CD14-positive monocyte (primary cell): Measurements from ENCODE around the gene LRRN2. TPM values are rescaled to one million over a fixed set of nuclear protein-coding genes. Genes with fewer than 3 reads are reported as not detected.

Experiments used
- DNase-seq, 3 donors: peaks; one replicate each; pipeline ENCODE4 v3.0.0-alpha.2; 2011 to 2022
- H2AFZ ChIP-seq: 2 replicates; pipeline ENCODE4 v1.6.0; 2012; ENCODE audit warnings: mild to moderate bottlenecking, low read depth, low read length, inconsistent platforms; ENCODE audit not compliant: insufficient read depth, poor library complexity, severe bottlenecking
- H3K27ac ChIP-seq, 2 donors: 1 replicate in 1 of 2; 2 replicates in 1 of 2; pipeline ENCODE4 v1.5.1; 2012 to 2013; ENCODE audit warnings: low read length in 2 of 2, control low read depth in 1 of 2, inconsistent platforms in 1 of 2, low read depth in 1 of 2, mild to moderate bottlenecking in 1 of 2
- H3K27me3 ChIP-seq, 2 donors: one replicate each; pipeline versions ENCODE4 v1.6.0 to v1.6.1; 2011 to 2013; ENCODE audit warnings: low read length in 2 of 2; ENCODE audit not compliant: control insufficient read depth in 2 of 2, insufficient read depth in 2 of 2
- H3K36me3 ChIP-seq, 2 donors: replicated peaks in 1 of 2; 1 replicate in 1 of 2; 2 replicates in 1 of 2; pipeline versions ENCODE4 v1.5.1 to v1.6.1; 2012 to 2013; ENCODE audit warnings: low read length in 2 of 2, control low read depth in 1 of 2, inconsistent platforms in 1 of 2, mild to moderate bottlenecking in 1 of 2; ENCODE audit not compliant: insufficient read depth in 2 of 2, control insufficient read depth in 1 of 2
- H3K4me1 ChIP-seq, 2 donors: 1 replicate in 1 of 2; 2 replicates in 1 of 2; pipeline versions ENCODE4 v1.5.1 to v1.6.1; 2012 to 2013; ENCODE audit warnings: low read length in 2 of 2, control low read depth in 1 of 2, inconsistent platforms in 1 of 2, mild to moderate bottlenecking in 1 of 2, moderate library complexity in 1 of 2; ENCODE audit not compliant: insufficient read depth in 2 of 2, control insufficient read depth in 1 of 2
- H3K4me2 ChIP-seq: replicated peaks from 2 replicates; pipeline ENCODE3; 2012; ENCODE audit warnings: low read length, moderate library complexity, mild to moderate bottlenecking; ENCODE audit not compliant: poor library complexity, severe bottlenecking; ENCODE audit errors: extremely low read depth
- H3K4me3 ChIP-seq, 3 experiments: fragments of 200-600 bp in 1 of 3; sonication (generic) in 1 of 3; replicated peaks in 1 of 3; 1 replicate in 2 of 3; 2 replicates in 1 of 3; pipeline ENCODE4 v1.5.1; 2011 to 2013; ENCODE audit warnings: low read length in 3 of 3, mild to moderate bottlenecking in 3 of 3, control low read depth in 2 of 3, low read depth in 2 of 3, inconsistent platforms in 1 of 3, moderate library complexity in 1 of 3
- H3K79me2 ChIP-seq: 2 replicates; pipeline ENCODE4 v1.6.0; 2012; ENCODE audit warnings: mild to moderate bottlenecking, control low read depth, inconsistent platforms, low read length, moderate library complexity; ENCODE audit not compliant: insufficient read depth
- H3K9ac ChIP-seq: 2 replicates; pipeline ENCODE4 v1.6.0; 2017; ENCODE audit warnings: low read length, mild to moderate bottlenecking; ENCODE audit not compliant: insufficient read depth, poor library complexity, severe bottlenecking
- H3K9me3 ChIP-seq, 2 donors: replicated peaks in 1 of 2; 1 replicate in 1 of 2; 2 replicates in 1 of 2; pipeline versions ENCODE4 v1.5.1 to v1.6.1; 2012 to 2013; ENCODE audit warnings: low read length in 2 of 2, control low read depth in 1 of 2; ENCODE audit not compliant: control insufficient read depth in 1 of 2, insufficient read depth in 1 of 2
- H4K20me1 ChIP-seq: 2 replicates; pipeline ENCODE4 v1.6.0; 2012; ENCODE audit warnings: mild to moderate bottlenecking, low read length, control low read depth, moderate library complexity; ENCODE audit not compliant: insufficient read depth
- H3K27ac Mint-ChIP-seq, 7 donors: one replicate each; pipeline ENCODE4 v1.8.0; 2020; ENCODE audit warnings: mild to moderate bottlenecking in 7 of 7, mixed read lengths in 7 of 7, moderate library complexity in 6 of 7, inconsistent platforms in 2 of 7
- H3K27me3 Mint-ChIP-seq, 3 donors: one replicate each; pipeline ENCODE4 v1.8.0; 2021 to 2022; ENCODE audit warnings: low read depth in 3 of 3, mild to moderate bottlenecking in 3 of 3, mixed read lengths in 3 of 3, moderate library complexity in 3 of 3, inconsistent platforms in 1 of 3
- H3K36me3 Mint-ChIP-seq, 2 donors: one replicate each; pipeline ENCODE4 v1.8.0; 2020; ENCODE audit warnings: mixed read lengths in 2 of 2, inconsistent platforms in 1 of 2, mild to moderate bottlenecking in 1 of 2
- H3K4me1 Mint-ChIP-seq: one replicate; pipeline ENCODE4 v1.8.0; 2020; ENCODE audit warnings: mild to moderate bottlenecking, mixed read lengths
- H3K4me3 Mint-ChIP-seq, 2 donors: one replicate each; pipeline ENCODE4 v1.8.0; 2020; ENCODE audit warnings: mild to moderate bottlenecking in 2 of 2, mixed read lengths in 2 of 2, moderate library complexity in 1 of 2
- H3K9me3 Mint-ChIP-seq, 7 donors: one replicate each; pipeline ENCODE4 v1.8.0; 2020 to 2022; ENCODE audit warnings: mixed read lengths in 7 of 7, mild to moderate bottlenecking in 6 of 7, moderate library complexity in 6 of 7, inconsistent platforms in 2 of 7
- WGBS: methylation state at CpG from one replicate; pipeline ENCODE4 v1.1.5; 2013; ENCODE audit warnings: missing lambda C conversion rate; ENCODE audit not compliant: insufficient coverage; 5-methylcytosine and 5-hydroxymethylcytosine counted together
- intact Hi-C, 2 donors: fragments of 100-400 bp; cut with micrococcal nuclease; formaldehyde crosslinking; loops; one replicate each; pipeline versions ENCODE4 v1.15.0 to v1.15.1; 2023
- polyA plus RNA-seq, 3 donors: library from polyadenylated mRNA; depleted of rRNA in 1 of 3; unstranded in 2 of 3; stranded (reverse) in 1 of 3; fragments of 300-500 nt in 2 of 3; fragments of >200 nt in 1 of 3; fragmentation: Illumina TruSeq in 2 of 3; gene quantifications; 1 replicate in 2 of 3; 2 replicates in 1 of 3; pipeline ENCODE4 v1.2.3, GENCODE V29; 2012 to 2021
- TF ChIP-seq, protein P1 (sequence below): fragments of 200-600 bp; IDR thresholded peaks from one replicate; pipeline ENCODE4 v1.8.0; 2022; ENCODE audit warnings: antibody characterized with exemption, mild to moderate bottlenecking

Gene LRRN2
- polyA plus RNA-seq, 3 donors = not detected

GRCh38 chr1:204704794-204705492, 19.4 kb upstream of the LRRN2 start:
- Mint-ChIP-seq H3K36me3 (no peaks in the 10 kb centered on the region), H3K27ac (no peak overlapping the region), H3K9me3 (peaks cover 0 to 2% (median 0%) of the 10 kb centered on the region in 7 donors), H3K4me1 (peaks cover 4% of the 10 kb centered on the region), H3K4me3 (no peak overlapping the region), H3K27me3 (peaks cover 3% of the 10 kb centered on the region in 3 donors)
- Histone ChIP-seq H3K9me3 (no peaks in the 10 kb centered on the region), H3K4me1 (no peaks in the 10 kb centered on the region), H3K36me3 (no peaks in the 10 kb centered on the region), H3K9ac (no peak overlapping the region), H3K27ac (no peak overlapping the region), H4K20me1 (no peaks in the 10 kb centered on the region), H3K4me2 (no peak overlapping the region), H3K79me2 (no peaks in the 10 kb centered on the region), H3K27me3 (no peaks in the 10 kb centered on the region), H3K4me3 (no peak overlapping the region), H2AFZ (no peak overlapping the region)
- intact Hi-C loops = no loop called here
- TF ChIP-seq, protein P1, sequence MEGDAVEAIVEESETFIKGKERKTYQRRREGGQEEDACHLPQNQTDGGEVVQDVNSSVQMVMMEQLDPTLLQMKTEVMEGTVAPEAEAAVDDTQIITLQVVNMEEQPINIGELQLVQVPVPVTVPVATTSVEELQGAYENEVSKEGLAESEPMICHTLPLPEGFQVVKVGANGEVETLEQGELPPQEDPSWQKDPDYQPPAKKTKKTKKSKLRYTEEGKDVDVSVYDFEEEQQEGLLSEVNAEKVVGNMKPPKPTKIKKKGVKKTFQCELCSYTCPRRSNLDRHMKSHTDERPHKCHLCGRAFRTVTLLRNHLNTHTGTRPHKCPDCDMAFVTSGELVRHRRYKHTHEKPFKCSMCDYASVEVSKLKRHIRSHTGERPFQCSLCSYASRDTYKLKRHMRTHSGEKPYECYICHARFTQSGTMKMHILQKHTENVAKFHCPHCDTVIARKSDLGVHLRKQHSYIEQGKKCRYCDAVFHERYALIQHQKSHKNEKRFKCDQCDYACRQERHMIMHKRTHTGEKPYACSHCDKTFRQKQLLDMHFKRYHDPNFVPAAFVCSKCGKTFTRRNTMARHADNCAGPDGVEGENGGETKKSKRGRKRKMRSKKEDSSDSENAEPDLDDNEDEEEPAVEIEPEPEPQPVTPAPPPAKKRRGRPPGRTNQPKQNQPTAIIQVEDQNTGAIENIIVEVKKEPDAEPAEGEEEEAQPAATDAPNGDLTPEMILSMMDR = no peak
- 71% methylated on average over 1 of the region's 4 CpGs for WGBS
- no peak for DNase-seq

GRCh38 chr1:204703826-204704612, 18.5 kb upstream of the LRRN2 start:
- no peak overlapping the region for H2AFZ ChIP-seq
- H3K9me3 ChIP-seq = no peaks in the 10 kb centered on the region
- no peaks in the 10 kb centered on the region for H4K20me1 ChIP-seq
- 77% methylated on average over 14 of the region's 16 CpGs for WGBS
- no peaks in the 10 kb centered on the region for H3K4me1 ChIP-seq
- no peak overlapping the region for H3K4me2 ChIP-seq
- peaks cover 0 to 3% (median 3%) of the 10 kb centered on the region in 3 donors for H3K27me3 Mint-ChIP-seq
- H3K27ac Mint-ChIP-seq = no peak overlapping the region
- no peaks in the 10 kb centered on the region for H3K36me3 Mint-ChIP-seq
- H3K79me2 ChIP-seq = no peaks in the 10 kb centered on the region
- H3K27ac ChIP-seq = no peak overlapping the region
- peaks cover 4% of the 10 kb centered on the region for H3K4me1 Mint-ChIP-seq
- H3K9ac ChIP-seq = no peak overlapping the region
- intact Hi-C loops = no loop called here
- peaks cover 0 to 2% (median 0%) of the 10 kb centered on the region in 7 donors for H3K9me3 Mint-ChIP-seq
- H3K27me3 ChIP-seq = no peaks in the 10 kb centered on the region
- H3K4me3 ChIP-seq = no peak overlapping the region
- no peak overlapping the region for H3K4me3 Mint-ChIP-seq
- H3K36me3 ChIP-seq = no peaks in the 10 kb centered on the region
- TF ChIP-seq, protein P1 = no peak
- DNase-seq = no peak
